Endothelial cell of umbilical vein (primary cell): Measurements from ENCODE around the gene SEC61G. TPM values are rescaled to one million over a fixed set of nuclear protein-coding genes. Genes with fewer than 3 reads are reported as not detected.

ENCODE experiments used
- BruUV-seq: library from RNA; stranded (reverse); fragments of 400-500 nt; replicated peaks from 2 replicates; lab custom pipeline; 2021; lab: Mats Ljungman, UMichigan
- CTCF ChIA-PET: fragments of 300-600, 350-600 bp; sonication (Branson Sonifier 250); formaldehyde crosslinking; loops from one replicate; lab custom pipeline; 2021; ENCODE audit warnings: antibody characterized with exemption, inconsistent platforms; lab: Charles Lee
- POLR2A ChIA-PET: fragments of 300-600, 350-600 bp; sonication (Branson Sonifier 250); formaldehyde crosslinking; loops from one replicate; lab custom pipeline; 2021; ENCODE audit warnings: antibody characterized with exemption, inconsistent platforms; lab: Charles Lee
- DNase-seq: peaks from one replicate; pipeline ENCODE4 v3.0.0-alpha.2; 2011; ENCODE audit warnings: low read depth, low spot score
- FAIRE-seq: peaks from 2 replicates; lab custom pipeline; 2011; peaks lifted over from hg19 to GRCh38; lab: Jason Lieb, UNC
- H2AFZ ChIP-seq: 2 replicates; pipeline ENCODE4 v1.6.0; 2012; ENCODE audit warnings: low read depth, low read length, control low read depth, inconsistent platforms
- H3K27ac ChIP-seq: 2 replicates; pipeline ENCODE4 v1.5.1; 2011; ENCODE audit warnings: low read depth, mild to moderate bottlenecking, control low read depth, low read length, moderate library complexity; ENCODE audit not compliant: insufficient read depth
- H3K27me3 ChIP-seq, 2 experiments: 2 replicates each; pipeline versions ENCODE4 v1.6.0 to v1.6.1; 2011; ENCODE audit warnings: low read length in 2 of 2, mixed read lengths in 1 of 2; ENCODE audit not compliant: control insufficient read depth in 2 of 2, insufficient read depth in 2 of 2
- H3K36me3 ChIP-seq, 2 experiments: 2 replicates in 1 of 2; 3 replicates in 1 of 2; pipeline ENCODE4 v1.5.1; 2011; ENCODE audit warnings: low read length in 2 of 2, mild to moderate bottlenecking in 1 of 2, moderate library complexity in 1 of 2; ENCODE audit not compliant: control insufficient read depth in 2 of 2, insufficient read depth in 2 of 2; ENCODE audit errors: extremely low read depth in 1 of 2
- H3K4me1 ChIP-seq: 3 replicates; pipeline ENCODE4 v1.5.1; 2011; ENCODE audit warnings: mild to moderate bottlenecking, low read length; ENCODE audit not compliant: control insufficient read depth, insufficient read depth; ENCODE audit errors: extremely low read depth
- H3K4me2 ChIP-seq: 2 replicates; pipeline ENCODE4 v1.6.1; 2011; ENCODE audit warnings: low read length, control low read depth, mixed read lengths; ENCODE audit not compliant: insufficient read depth
- H3K4me3 ChIP-seq, 3 experiments: fragments of 200-600 bp in 1 of 3; sonication (generic), shearing (Covaris generic) in 1 of 3; replicated peaks in 1 of 3; 2 replicates each; pipeline ENCODE4 v1.5.1; 2011 to 2016; ENCODE audit warnings: control low read depth in 3 of 3, low read length in 3 of 3, mild to moderate bottlenecking in 2 of 3, inconsistent platforms in 1 of 3, low read depth in 1 of 3, moderate library complexity in 1 of 3; ENCODE audit not compliant: insufficient read depth in 1 of 3
- H3K79me2 ChIP-seq: 2 replicates; pipeline ENCODE4 v1.6.0; 2012; ENCODE audit warnings: low read length, inconsistent platforms; ENCODE audit not compliant: control insufficient read depth, insufficient read depth
- H3K9ac ChIP-seq: replicated peaks from 2 replicates; pipeline ENCODE3; 2011; ENCODE audit warnings: low read length, control low read depth; ENCODE audit not compliant: insufficient read depth; ENCODE audit errors: extremely low read depth
- H3K9me1 ChIP-seq: replicated peaks from 3 replicates; pipeline ENCODE4 v1.6.0; 2011; ENCODE audit warnings: mild to moderate bottlenecking, low read length; ENCODE audit not compliant: control insufficient read depth, insufficient read depth; ENCODE audit errors: extremely low read depth
- H3K9me3 ChIP-seq: replicated peaks from 2 replicates; pipeline ENCODE4 v1.5.1; 2012; ENCODE audit warnings: low read length, inconsistent platforms; ENCODE audit not compliant: control insufficient read depth, insufficient read depth
- H4K20me1 ChIP-seq: replicated peaks from 2 replicates; pipeline ENCODE3; 2011; ENCODE audit warnings: mild to moderate bottlenecking, low read length; ENCODE audit not compliant: control insufficient read depth, insufficient read depth; ENCODE audit errors: extremely low read depth
- EZH2 ChIP-seq: IDR thresholded peaks from 2 replicates; pipeline ENCODE4 v1.6.1; 2012; ENCODE audit warnings: borderline replicate concordance, low read depth, mild to moderate bottlenecking, moderate library complexity, low read length, inconsistent platforms; ENCODE audit not compliant: severe bottlenecking
- FOS ChIP-seq: IDR thresholded peaks from 2 replicates; pipeline ENCODE4 v1.6.1; 2011; ENCODE audit warnings: mild to moderate bottlenecking, low read length, moderate library complexity, borderline replicate concordance; ENCODE audit not compliant: insufficient read depth
- GATA2 ChIP-seq: IDR thresholded peaks from 2 replicates; pipeline ENCODE4 v1.7.0; 2011; ENCODE audit warnings: low read depth, mild to moderate bottlenecking, moderate library complexity, mixed read lengths, low read length; ENCODE audit not compliant: insufficient read length, insufficient read depth
- JUN ChIP-seq: IDR thresholded peaks from 2 replicates; pipeline ENCODE4 v1.6.1; 2011; ENCODE audit warnings: borderline replicate concordance, low read depth; ENCODE audit not compliant: insufficient read length, insufficient read depth
- MYC ChIP-seq: IDR thresholded peaks from one replicate; pipeline ENCODE4 v1.6.1; 2011; ENCODE audit warnings: mild to moderate bottlenecking, low read depth, low read length
- POLR2A ChIP-seq: IDR thresholded peaks from 2 replicates; pipeline ENCODE4 v1.6.1; 2012; ENCODE audit warnings: low read depth, mild to moderate bottlenecking, control low read depth, low read length
- POLR2AphosphoS5 ChIP-seq: IDR thresholded peaks from 2 replicates; pipeline ENCODE4 v1.6.1; 2012; ENCODE audit warnings: low read depth, mild to moderate bottlenecking, control low read depth, low read length, moderate library complexity; ENCODE audit not compliant: insufficient read depth
- dilution Hi-C: fragments of 300-500 bp; cut with MboI; formaldehyde crosslinking; loops from one replicate; pipeline ENCODE4 v1.15.0; 2019; ENCODE audit warnings: low sequenced_read_pairs; ENCODE audit not compliant: extremely low pct_ligation_motif_present
- intact Hi-C: fragments of 100-400 bp; cut with micrococcal nuclease; formaldehyde crosslinking; loops from one replicate; pipeline ENCODE4 v1.10.0; 2022
- polyA plus RNA-seq, 4 experiments: library from polyadenylated mRNA; depleted of rRNA in 3 of 4; stranded (reverse) in 3 of 4; unstranded in 1 of 4; fragments of >200 nt; gene quantifications; 2 replicates each; pipeline versions ENCODE4 v1.2.1 to v1.2.3, GENCODE V29; 2011 to 2012; ENCODE audit warnings: missing spikeins in 1 of 4
- total RNA-seq: library from RNA; stranded (reverse); gene quantifications from 2 replicates; pipeline ENCODE4 v1.2.3, GENCODE V29; 2021
- TF ChIP-seq, protein P1 (sequence below): IDR thresholded peaks from 2 replicates; pipeline ENCODE4 v1.6.1; 2011; ENCODE audit not compliant: insufficient read depth, insufficient read length
- TF ChIP-seq, protein P2 (sequence below), 2 donors: IDR thresholded peaks; 1 replicate in 1 of 2; 2 replicates in 1 of 2; pipeline ENCODE4 v1.5.1; 2011; ENCODE audit warnings: low read length in 2 of 2, mild to moderate bottlenecking in 2 of 2, moderate library complexity in 2 of 2, control low read depth in 1 of 2, inconsistent platforms in 1 of 2, low read depth in 1 of 2; ENCODE audit not compliant: insufficient read depth in 1 of 2; ENCODE audit errors: extremely low read depth in 1 of 2

The SEC61G gene
- total and polyA plus RNA-seq, 2 donors (not counting 3 experiments of a cell fraction or from before 2014, with no cell fraction given), result 201 to 401 TPM

DNA sequence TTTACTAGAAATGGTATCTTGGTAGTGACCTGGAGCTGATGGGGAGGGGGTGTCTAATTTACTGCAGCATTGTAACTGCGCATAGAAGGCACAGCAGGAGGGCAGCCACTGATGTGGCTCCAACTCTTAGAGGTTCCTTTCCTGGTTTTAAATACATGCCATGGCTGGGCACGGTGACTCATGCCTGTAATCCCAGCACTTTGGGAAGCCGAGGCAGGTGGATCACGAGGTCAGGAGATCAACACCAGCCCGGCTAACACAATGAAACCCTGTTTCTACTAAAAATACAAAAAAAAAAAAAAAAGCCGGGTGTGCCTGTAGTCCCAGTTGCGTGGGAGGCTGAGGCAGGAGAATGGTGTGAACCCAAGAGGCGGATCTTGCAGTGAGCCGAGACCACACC lies 19.2 kb upstream of the SEC61G start:
- no peak overlapping the region for H3K27ac ChIP-seq
- H3K9me1 ChIP-seq, result no peaks in the 10 kb centered on the region
- ChIA-PET CTCF (interaction anchor here (0.8 to 19.4 kb wide), 4 partner anchors 10 to 493 kb away, joined by 3 to 385 read pairs (median 4); no protein-coding TSS in a partner anchor), POLR2A (no interaction called here)
- H2AFZ ChIP-seq, result no peak overlapping the region
- no peak overlapping the region for H3K4me2 ChIP-seq
- BruUV-seq, result no TSS peak
- no peak overlapping the region for H3K4me3 ChIP-seq
- no peaks in the 10 kb centered on the region for H3K79me2 ChIP-seq
- H3K4me1 ChIP-seq, result peaks cover 2% of the 10 kb centered on the region
- intact Hi-C loops, result no loop called here
- DNase-seq, result no peak
- TF ChIP-seq POLR2A, result no peak
- TF ChIP-seq JUN, result no peak
- no peak for TF ChIP-seq GATA2
- TF ChIP-seq POLR2AphosphoS5, result no peak
- no peak for TF ChIP-seq FOS
- no peak for TF ChIP-seq MYC
- TF ChIP-seq, protein P1, sequence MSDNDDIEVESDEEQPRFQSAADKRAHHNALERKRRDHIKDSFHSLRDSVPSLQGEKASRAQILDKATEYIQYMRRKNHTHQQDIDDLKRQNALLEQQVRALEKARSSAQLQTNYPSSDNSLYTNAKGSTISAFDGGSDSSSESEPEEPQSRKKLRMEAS, result no peak
- TF ChIP-seq, protein P2, sequence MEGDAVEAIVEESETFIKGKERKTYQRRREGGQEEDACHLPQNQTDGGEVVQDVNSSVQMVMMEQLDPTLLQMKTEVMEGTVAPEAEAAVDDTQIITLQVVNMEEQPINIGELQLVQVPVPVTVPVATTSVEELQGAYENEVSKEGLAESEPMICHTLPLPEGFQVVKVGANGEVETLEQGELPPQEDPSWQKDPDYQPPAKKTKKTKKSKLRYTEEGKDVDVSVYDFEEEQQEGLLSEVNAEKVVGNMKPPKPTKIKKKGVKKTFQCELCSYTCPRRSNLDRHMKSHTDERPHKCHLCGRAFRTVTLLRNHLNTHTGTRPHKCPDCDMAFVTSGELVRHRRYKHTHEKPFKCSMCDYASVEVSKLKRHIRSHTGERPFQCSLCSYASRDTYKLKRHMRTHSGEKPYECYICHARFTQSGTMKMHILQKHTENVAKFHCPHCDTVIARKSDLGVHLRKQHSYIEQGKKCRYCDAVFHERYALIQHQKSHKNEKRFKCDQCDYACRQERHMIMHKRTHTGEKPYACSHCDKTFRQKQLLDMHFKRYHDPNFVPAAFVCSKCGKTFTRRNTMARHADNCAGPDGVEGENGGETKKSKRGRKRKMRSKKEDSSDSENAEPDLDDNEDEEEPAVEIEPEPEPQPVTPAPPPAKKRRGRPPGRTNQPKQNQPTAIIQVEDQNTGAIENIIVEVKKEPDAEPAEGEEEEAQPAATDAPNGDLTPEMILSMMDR (IDR thresholded peaks at IDR 0.05; ENCODE audit: extremely low read depth in 1 of 2, insufficient read depth in 1 of 2, low read depth in 1 of 2, low read length in 2 of 2), result no peak
- TF ChIP-seq EZH2, result no peak
- no peaks in the 10 kb centered on the region for H3K36me3 ChIP-seq
- H3K9ac ChIP-seq, result no peak overlapping the region
- FAIRE-seq, result no peak
- no peaks in the 10 kb centered on the region for H3K27me3 ChIP-seq
- no peaks in the 10 kb centered on the region for H4K20me1 ChIP-seq
- no peaks in the 10 kb centered on the region for H3K9me3 ChIP-seq
- dilution Hi-C loops, result loop anchor here (10.0 kb wide), 1 partner anchor 477 kb away; no protein-coding TSS in a partner anchor
